Thyroid gland (tissue), 4 donors: ENCODE results near the gene CCHCR1. TPM values are rescaled to one million over a fixed set of nuclear protein-coding genes. Genes with fewer than 3 reads are reported as not detected.

Source experiments
- DNase-seq, 2 donors: peaks; one replicate each; pipeline ENCODE4 v3.0.0-alpha.2; 2019
- H3K27ac ChIP-seq, 3 donors: fragments of 200-600 bp; sonication (generic); 1 replicate in 2 of 3; 2 replicates in 1 of 3; pipeline ENCODE4 v1.5.1; 2016 to 2019; ENCODE audit warnings: mild to moderate bottlenecking in 1 of 3, moderate library complexity in 1 of 3
- H3K27me3 ChIP-seq: fragments of 200-600 bp; sonication (generic); one replicate; pipeline ENCODE4 v1.5.1; 2019
- H3K36me3 ChIP-seq, 2 donors: fragments of 200-600 bp; sonication (generic); one replicate each; pipeline ENCODE4 v1.5.1; 2016 to 2019
- H3K4me1 ChIP-seq, 2 donors: fragments of 200-600 bp; sonication (generic); one replicate each; pipeline ENCODE4 v1.5.1; 2017 to 2019
- H3K4me3 ChIP-seq, 3 donors: fragments of 200-600 bp; sonication (generic); replicated peaks in 1 of 3; 1 replicate in 2 of 3; 2 replicates in 1 of 3; pipeline ENCODE4 v1.5.1; 2016; ENCODE audit warnings: mild to moderate bottlenecking in 1 of 3
- H3K9me3 ChIP-seq: fragments of 200-600 bp; sonication (generic); one replicate; pipeline ENCODE4 v1.5.1; 2017
- CTCF ChIP-seq, 6 experiments: fragments of 200-600 bp in 3 of 6; fragments of 450-650 bp in 3 of 6; sonication (generic) in 3 of 6; IDR thresholded peaks; one replicate each; pipeline ENCODE4 v1.5.1; 2016 to 2019; ENCODE audit warnings: antibody characterized with exemption in 6 of 6, mild to moderate bottlenecking in 2 of 6, inconsistent platforms in 1 of 6, moderate library complexity in 1 of 6
- POLR2A ChIP-seq, 2 donors: fragments of 450-650 bp; IDR thresholded peaks; one replicate each; pipeline ENCODE4 v1.6.1; 2017; ENCODE audit warnings: antibody characterized with exemption in 2 of 2, mild to moderate bottlenecking in 2 of 2, moderate library complexity in 1 of 2
- WGBS, 2 donors: methylation state at CpG; one replicate each; pipeline ENCODE4 v1.1.5; 2017; 5-methylcytosine and 5-hydroxymethylcytosine counted together
- intact Hi-C: fragments of 100-400 bp; cut with DNase I; formaldehyde crosslinking; loops from one replicate; pipeline ENCODE4 v1.15.1; 2023
- total RNA-seq, 4 donors: library from RNA; depleted of rRNA; stranded (reverse); fragments of >200 nt; gene quantifications; one replicate each; pipeline ENCODE4 v1.2.3, GENCODE V29; 2016

The CCHCR1 gene
- total RNA-seq, 4 donors from 2014 or later, result 15.8 to 20.0 (median 17.0) TPM

GRCh38 chr6:31114541-31114878 is 43.1 kb downstream of the CCHCR1 start, which contains the start of gene PSORS1C1:
PSORS1C1 (plus strand) TSS chr6:31114800; CDS start chr6:31129633, 14,833 bp downstream.
- Histone ChIP-seq H3K27ac (peak within 1 kb of the TSS; percentile 65 to 82 (median 78)), H3K4me1 (peaks cover 16 to 42% of the 10 kb centered on the region in 2 donors), H3K27me3 (no peaks in the 10 kb centered on the region), H3K36me3 (no peaks in the 10 kb centered on the region), H3K9me3 (no peaks in the 10 kb centered on the region), H3K4me3 (peak within 1 kb of the TSS in 1 of 3 donors; percentile 19)
- intact Hi-C loops, result no loop called here
- TF ChIP-seq POLR2A (IDR thresholded peaks at IDR 0.05), result no peak
- no peak for TF ChIP-seq CTCF (IDR thresholded peaks at IDR 0.05)
- peak; percentile 90 to 91 for DNase-seq
- 16 to 18% methylated on average over 3 of the region's 3 CpGs for WGBS, 2 donors

GRCh38 chr6:31113861-31114540 is 43.6 kb downstream of the CCHCR1 start:
- Histone ChIP-seq H3K9me3 (no peaks in the 10 kb centered on the region), H3K27me3 (no peaks in the 10 kb centered on the region), H3K27ac (peak overlapping the region; percentile 65 to 82 (median 78)), H3K36me3 (no peaks in the 10 kb centered on the region), H3K4me1 (peaks cover 16 to 42% of the 10 kb centered on the region in 2 donors), H3K4me3 (no peak overlapping the region)
- WGBS, 2 donors, result 56 to 63% methylated on average over 6 to 7 of the region's 7 CpGs
- DNase-seq, result no peak
- TF ChIP-seq CTCF (IDR thresholded peaks at IDR 0.05) (no peak), POLR2A (IDR thresholded peaks at IDR 0.05) (no peak)
- intact Hi-C loops, result no loop called here

GRCh38 chr6:31112478-31112877 is 45.1 kb downstream of the CCHCR1 start, which contains the start of gene C6orf15:
C6orf15 (minus strand) TSS chr6:31112575; CDS start chr6:31112555, 20 bp downstream.
- no peak for DNase-seq
- Histone ChIP-seq H3K27ac (peak within 1 kb of the TSS in 1 of 3 donors; percentile 82), H3K4me1 (peaks cover 16 to 41% of the 10 kb centered on the region in 2 donors), H3K4me3 (no peak within 1 kb of the TSS), H3K27me3 (no peaks in the 10 kb centered on the region), H3K36me3 (no peaks in the 10 kb centered on the region), H3K9me3 (no peaks in the 10 kb centered on the region)
- TF ChIP-seq POLR2A (IDR thresholded peaks at IDR 0.05), result no peak
- no peak for TF ChIP-seq CTCF (IDR thresholded peaks at IDR 0.05)
- intact Hi-C loops, result no loop called here
- 91 to 96% methylated on average over 5 of the region's 5 CpGs for WGBS, 2 donors

GRCh38 chr6:31111712-31112111 is 45.9 kb downstream of the CCHCR1 start:
- TF ChIP-seq CTCF (IDR thresholded peaks at IDR 0.05) (no peak), POLR2A (IDR thresholded peaks at IDR 0.05) (no peak)
- WGBS, 2 donors, result 83 to 91% methylated on average over 7 to 13 of the region's 13 CpGs
- DNase-seq, result no peak

GRCh38 chr6:31110825-31111582 is 46.6 kb downstream of the CCHCR1 start:
- Histone ChIP-seq H3K4me1 (peaks cover 16 to 27% of the 10 kb centered on the region in 2 donors), H3K9me3 (no peaks in the 10 kb centered on the region), H3K27me3 (no peaks in the 10 kb centered on the region), H3K4me3 (no peak overlapping the region), H3K36me3 (no peaks in the 10 kb centered on the region), H3K27ac (no peak overlapping the region)
- DNase-seq, result no peak
- 70 to 74% methylated on average over 11 of the region's 11 CpGs for WGBS, 2 donors
- intact Hi-C loops, result no loop called here
- TF ChIP-seq CTCF (IDR thresholded peaks at IDR 0.05) (no peak), POLR2A (IDR thresholded peaks at IDR 0.05) (no peak)

More at GRCh38 chr6:31111712-31112111, 45.9 kb downstream of the CCHCR1 start:
- Histone ChIP-seq H3K36me3 (no peaks in the 10 kb centered on the region), H3K4me3 (no peak overlapping the region), H3K4me1 (peaks cover 16 to 34% of the 10 kb centered on the region in 2 donors), H3K9me3 (no peaks in the 10 kb centered on the region), H3K27me3 (no peaks in the 10 kb centered on the region), H3K27ac (no peak overlapping the region)
- intact Hi-C loops, result no loop called here
